Tibial nerve (tissue), 3 donors: ENCODE measurements around the gene ADCY4.
A peak's percentile ranks its signal among the peaks of the same experiment; 100 is the strongest.

Experiments
- CTCF ChIP-seq, 5 experiments: fragments of 200-600 bp in 3 of 5; fragments of 450-650 bp in 2 of 5; sonication (generic) in 3 of 5; IDR thresholded peaks; one replicate each; pipeline ENCODE4 v1.5.1; 2016 to 2019; ENCODE audit warnings: antibody characterized with exemption in 5 of 5, mild to moderate bottlenecking in 3 of 5, moderate library complexity in 2 of 5
- POLR2A ChIP-seq, 2 donors: fragments of 450-650 bp; IDR thresholded peaks; one replicate each; pipeline ENCODE4 v1.6.1; 2017; ENCODE audit warnings: antibody characterized with exemption in 2 of 2, mild to moderate bottlenecking in 2 of 2, moderate library complexity in 2 of 2

DNA sequence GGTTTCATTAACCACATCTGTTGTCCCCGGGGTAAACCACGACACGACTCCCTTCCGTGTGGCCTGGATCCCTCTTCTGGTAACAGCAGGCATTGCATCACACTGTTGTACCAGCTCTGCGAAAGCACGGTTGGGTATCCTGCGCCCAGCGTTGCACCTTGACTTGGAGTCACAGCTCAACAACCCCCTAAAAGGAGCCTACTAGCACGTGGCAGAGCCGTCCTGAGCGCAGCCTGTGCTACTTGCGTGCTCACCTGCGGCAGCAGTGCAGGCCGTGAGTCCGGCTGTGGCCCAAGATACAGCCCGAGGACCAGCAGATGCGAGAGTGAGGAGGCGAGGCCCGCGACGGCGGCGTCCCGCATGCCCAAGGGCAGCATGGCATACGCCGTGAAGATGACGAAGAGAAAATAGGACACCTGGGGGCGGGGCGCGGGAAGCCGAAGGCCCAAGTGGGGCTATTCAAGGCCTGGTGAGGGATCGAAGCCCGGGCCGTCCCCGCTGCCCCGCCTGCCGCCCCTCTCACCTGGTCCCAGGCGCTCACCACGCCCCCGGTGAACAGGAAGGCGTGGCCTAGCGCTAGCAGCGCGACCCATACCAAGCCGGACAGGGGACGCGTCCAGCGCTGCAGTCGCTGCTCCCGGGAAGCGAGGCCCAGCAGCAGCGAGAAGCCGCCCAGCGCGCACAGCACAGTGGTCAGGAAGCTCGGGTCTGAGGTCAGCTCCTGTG is 2.4 kb downstream of the ADCY4 start:
- TF ChIP-seq POLR2A (IDR thresholded peaks at IDR 0.05) (no peak), CTCF (IDR thresholded peaks at IDR 0.05) (peak; percentile 61 to 83 (median 75))
